Smooth muscle cell (in vitro differentiated cells): Measurements from ENCODE around the gene CACNB1. TPM values are rescaled to one million over a fixed set of nuclear protein-coding genes. Genes with fewer than 3 reads are reported as not detected.

ENCODE experiments used
- DNase-seq: peaks from one replicate; lab custom pipeline; 2025; ENCODE audit not compliant: unreplicated experiment; lab: John Stamatoyannopoulos, UW
- H2AFZ ChIP-seq: fragments of 200-600 bp; sonication (generic); 2 replicates; pipeline ENCODE4 v1.6.0; 2016; ENCODE audit warnings: antibody characterized with exemption, low read depth, mild to moderate bottlenecking
- H3F3A ChIP-seq: fragments of 200-600 bp; sonication (generic); 2 replicates; pipeline ENCODE4 v1.6.0; 2017; ENCODE audit warnings: antibody characterized with exemption, low read depth
- H3K27ac ChIP-seq: fragments of 200-600 bp; sonication (generic); 2 replicates; pipeline ENCODE4 v1.5.1; 2016; ENCODE audit warnings: low read depth, mild to moderate bottlenecking
- H3K27me3 ChIP-seq: fragments of 200-600 bp; sonication (generic); 2 replicates; pipeline ENCODE4 v1.6.1; 2016; ENCODE audit warnings: low read depth, mild to moderate bottlenecking
- H3K36me3 ChIP-seq: fragments of 200-600 bp; sonication (generic); 2 replicates; pipeline ENCODE4 v1.5.1; 2016; ENCODE audit warnings: low read depth
- H3K4me1 ChIP-seq: fragments of 200-600 bp; sonication (generic); 2 replicates; pipeline ENCODE4 v1.5.1; 2016; ENCODE audit warnings: low read depth
- H3K4me2 ChIP-seq: fragments of 200-600 bp; sonication (generic); 2 replicates; pipeline ENCODE4 v1.6.0; 2016; ENCODE audit warnings: mild to moderate bottlenecking
- H3K4me3 ChIP-seq: fragments of 200-600 bp; sonication (generic); 2 replicates; pipeline ENCODE4 v1.5.1; 2016; ENCODE audit warnings: mild to moderate bottlenecking
- H3K79me2 ChIP-seq: fragments of 200-600 bp; sonication (generic); 2 replicates; pipeline ENCODE4 v1.6.0; 2016; ENCODE audit warnings: low read depth, mild to moderate bottlenecking
- H3K9ac ChIP-seq: fragments of 200-600 bp; sonication (generic); 2 replicates; pipeline ENCODE4 v1.6.0; 2016; ENCODE audit warnings: low read depth
- H3K9me3 ChIP-seq: fragments of 200-600 bp; sonication (generic); replicated peaks from 2 replicates; pipeline ENCODE4 v1.5.1; 2016; ENCODE audit warnings: low read depth
- H4K20me1 ChIP-seq: fragments of 200-600 bp; sonication (generic); 2 replicates; pipeline ENCODE4 v1.6.0; 2016; ENCODE audit warnings: low read depth
- WGBS: methylation state at CpG from one replicate; pipeline ENCODE4 v1.1.7; 2016; ENCODE audit warnings: low lambda C conversion rate; 5-methylcytosine and 5-hydroxymethylcytosine counted together
- polyA plus RNA-seq: library from polyadenylated mRNA; unstranded; fragments of >200 nt; fragmentation: Nextera tagmentation; extraction: Ambion mirVana; gene quantifications from 2 replicates; pipeline ENCODE4 v1.2.1, GENCODE V29; 2016
- total RNA-seq: library from RNA; depleted of rRNA; stranded (reverse); fragments of >200 nt; gene quantifications from 2 replicates; pipeline ENCODE4 v1.2.3, GENCODE V29; 2014
- TF ChIP-seq, protein P1 (sequence below): fragments of 200-600 bp; sonication (generic); IDR thresholded peaks from 2 replicates; pipeline ENCODE4 v1.5.1; 2017; ENCODE audit warnings: borderline replicate concordance, mild to moderate bottlenecking, antibody characterized with exemption; ENCODE audit not compliant: insufficient read depth, poor library complexity, severe bottlenecking

CACNB1 gene
- total and polyA plus RNA-seq, 2 experiments from 2014 or later: 7.1 to 9.2 TPM

DNA sequence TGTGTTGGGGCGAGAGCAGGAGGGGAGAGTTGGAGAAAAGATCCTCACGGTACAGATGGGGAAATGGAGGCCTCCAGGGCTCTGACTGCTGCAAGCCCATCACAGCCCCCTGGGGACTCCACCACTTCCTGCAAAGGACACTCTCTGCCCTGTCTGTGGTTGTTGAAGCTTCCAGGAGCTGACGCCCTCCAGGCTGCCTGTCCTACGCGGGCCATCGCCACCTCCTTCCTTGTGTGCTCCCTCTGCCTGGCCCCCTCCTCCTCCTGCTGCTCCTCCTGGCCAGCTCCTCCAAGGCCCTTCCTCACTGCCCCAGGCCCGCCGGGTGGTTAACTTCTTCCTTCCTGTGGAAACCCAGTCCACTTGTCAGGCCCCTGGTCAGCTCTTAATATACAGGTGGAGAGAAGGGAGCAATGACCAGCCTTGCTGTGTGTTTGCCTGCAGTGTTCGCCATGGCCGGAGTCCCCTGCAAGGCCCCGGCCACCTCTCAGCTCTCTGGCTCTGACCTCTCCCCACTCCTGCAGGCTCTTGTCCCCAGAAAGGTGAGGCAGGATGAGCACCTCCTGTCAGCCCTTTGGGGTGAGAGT is 46.6 kb upstream of the CACNB1 start:
- H3K27me3 ChIP-seq: peaks cover 8% of the 10 kb centered on the region
- H3K4me2 ChIP-seq: no peak overlapping the region
- H2AFZ ChIP-seq: no peak overlapping the region
- H3K9ac ChIP-seq: no peak overlapping the region
- no peak for DNase-seq
- no peaks in the 10 kb centered on the region for H3K9me3 ChIP-seq
- no peaks in the 10 kb centered on the region for H3K79me2 ChIP-seq
- H3K27ac ChIP-seq: no peak overlapping the region
- H3F3A ChIP-seq: no peaks in the 10 kb centered on the region
- no peaks in the 10 kb centered on the region for H4K20me1 ChIP-seq
- H3K4me3 ChIP-seq: no peak overlapping the region
- WGBS: 75% methylated on average over 11 of the region's 11 CpGs
- no peaks in the 10 kb centered on the region for H3K4me1 ChIP-seq
- no peaks in the 10 kb centered on the region for H3K36me3 ChIP-seq
- TF ChIP-seq, protein P1, sequence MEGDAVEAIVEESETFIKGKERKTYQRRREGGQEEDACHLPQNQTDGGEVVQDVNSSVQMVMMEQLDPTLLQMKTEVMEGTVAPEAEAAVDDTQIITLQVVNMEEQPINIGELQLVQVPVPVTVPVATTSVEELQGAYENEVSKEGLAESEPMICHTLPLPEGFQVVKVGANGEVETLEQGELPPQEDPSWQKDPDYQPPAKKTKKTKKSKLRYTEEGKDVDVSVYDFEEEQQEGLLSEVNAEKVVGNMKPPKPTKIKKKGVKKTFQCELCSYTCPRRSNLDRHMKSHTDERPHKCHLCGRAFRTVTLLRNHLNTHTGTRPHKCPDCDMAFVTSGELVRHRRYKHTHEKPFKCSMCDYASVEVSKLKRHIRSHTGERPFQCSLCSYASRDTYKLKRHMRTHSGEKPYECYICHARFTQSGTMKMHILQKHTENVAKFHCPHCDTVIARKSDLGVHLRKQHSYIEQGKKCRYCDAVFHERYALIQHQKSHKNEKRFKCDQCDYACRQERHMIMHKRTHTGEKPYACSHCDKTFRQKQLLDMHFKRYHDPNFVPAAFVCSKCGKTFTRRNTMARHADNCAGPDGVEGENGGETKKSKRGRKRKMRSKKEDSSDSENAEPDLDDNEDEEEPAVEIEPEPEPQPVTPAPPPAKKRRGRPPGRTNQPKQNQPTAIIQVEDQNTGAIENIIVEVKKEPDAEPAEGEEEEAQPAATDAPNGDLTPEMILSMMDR: no peak

DNA sequence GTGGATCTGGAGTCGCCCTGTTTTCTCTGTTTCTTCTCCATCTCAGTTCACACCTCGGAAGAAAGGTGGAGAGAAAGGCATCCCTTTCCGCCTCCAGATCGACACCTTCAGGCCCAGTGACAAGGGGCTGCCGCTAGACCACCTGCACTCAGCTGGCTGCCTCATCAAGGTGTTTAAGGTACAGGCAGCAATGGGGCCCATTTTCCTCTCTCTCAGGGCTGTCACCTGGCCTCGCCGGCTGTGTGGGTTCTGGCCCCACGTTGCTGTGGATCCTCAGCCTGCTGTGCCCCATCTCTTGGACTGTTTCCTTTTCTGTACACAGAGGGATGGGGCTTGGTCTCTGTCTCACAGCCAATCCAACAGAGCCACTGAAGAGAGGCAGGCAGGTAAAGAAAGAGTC is 45.7 kb upstream of the CACNB1 start:
- Histone ChIP-seq H4K20me1 (no peaks in the 10 kb centered on the region), H3K36me3 (no peaks in the 10 kb centered on the region), H3K27ac (no peak overlapping the region), H3K4me1 (no peaks in the 10 kb centered on the region), H2AFZ (no peak overlapping the region), H3K9ac (no peak overlapping the region), H3K27me3 (peaks cover 8% of the 10 kb centered on the region), H3K4me2 (no peak overlapping the region), H3K9me3 (no peaks in the 10 kb centered on the region), H3K4me3 (no peak overlapping the region), H3F3A (no peaks in the 10 kb centered on the region), H3K79me2 (no peaks in the 10 kb centered on the region)
- TF ChIP-seq, protein P1: no peak
- 93% methylated on average over 8 of the region's 8 CpGs for WGBS
- DNase-seq: no peak

DNA sequence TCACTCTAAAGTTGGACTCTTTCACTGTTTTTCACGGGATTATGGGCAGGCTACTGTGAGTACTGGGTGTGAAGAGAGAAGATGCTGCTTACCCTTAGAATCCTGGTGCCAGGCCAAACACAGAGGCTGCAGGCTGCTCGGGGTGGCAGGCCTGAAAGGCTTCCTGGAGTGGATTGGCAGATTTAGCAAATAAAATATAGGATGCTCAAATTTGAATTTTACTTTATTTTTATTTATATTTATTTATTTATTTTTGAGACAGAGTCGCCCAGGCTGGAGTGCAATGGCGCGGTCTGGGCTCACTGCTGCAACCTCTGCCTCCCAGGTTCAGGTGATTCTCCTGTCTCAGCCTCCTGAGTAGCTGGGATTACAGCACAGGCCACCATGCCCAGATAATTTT is 43.2 kb upstream of the CACNB1 start:
- TF ChIP-seq, protein P1: no peak

DNA sequence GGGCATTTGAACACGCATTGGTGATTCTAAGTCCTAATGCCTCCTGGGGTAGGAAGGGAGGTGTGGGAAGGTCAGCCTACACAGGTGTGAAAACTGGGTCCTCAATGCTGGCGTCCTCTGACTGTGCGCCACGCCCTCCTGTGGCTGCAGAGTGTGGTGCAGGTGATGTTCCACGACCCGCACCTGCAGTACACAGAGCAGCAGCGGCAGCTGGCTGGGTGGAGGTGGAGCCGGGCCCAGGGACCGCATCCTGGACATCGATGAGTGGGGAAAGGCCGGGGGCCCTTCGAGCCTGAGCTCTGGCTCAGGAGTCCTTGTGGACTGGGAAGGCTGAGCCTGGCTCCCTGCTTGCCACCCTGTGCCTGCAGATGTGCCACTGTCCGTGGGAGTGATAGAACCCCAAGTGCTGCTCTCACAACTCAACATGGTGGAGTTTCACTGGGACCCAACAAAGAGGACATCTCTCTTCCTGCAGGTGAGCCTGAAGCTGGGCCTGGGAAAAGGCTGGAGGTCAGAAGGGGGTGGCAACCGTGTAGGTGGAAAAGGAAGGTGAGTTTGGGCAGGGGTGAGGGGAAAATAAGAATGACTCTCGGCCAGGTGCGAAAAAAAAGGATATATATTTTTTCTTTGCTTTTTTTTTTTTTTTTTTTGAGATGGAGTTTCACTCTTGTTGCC is 42.3 kb upstream of the CACNB1 start:
- no peaks in the 10 kb centered on the region for H4K20me1 ChIP-seq
- H2AFZ ChIP-seq: no peak overlapping the region
- 35% methylated on average over 16 of the region's 16 CpGs for WGBS
- DNase-seq: no peak
- H3K36me3 ChIP-seq: no peaks in the 10 kb centered on the region
- H3K4me1 ChIP-seq: no peaks in the 10 kb centered on the region
- no peak overlapping the region for H3K27ac ChIP-seq
- no peak overlapping the region for H3K9ac ChIP-seq
- H3K27me3 ChIP-seq: peaks cover 8% of the 10 kb centered on the region
- no peak overlapping the region for H3K4me2 ChIP-seq
- H3F3A ChIP-seq: no peaks in the 10 kb centered on the region
- no peaks in the 10 kb centered on the region for H3K79me2 ChIP-seq
- no peaks in the 10 kb centered on the region for H3K9me3 ChIP-seq
- H3K4me3 ChIP-seq: no peak overlapping the region
- TF ChIP-seq, protein P1: peak; percentile 48

More for the DNA sequence above, 43.2 kb upstream of the CACNB1 start:
- no peak overlapping the region for H3K9ac ChIP-seq
- H3K4me1 ChIP-seq: no peaks in the 10 kb centered on the region
- H2AFZ ChIP-seq: no peak overlapping the region
- H3K27me3 ChIP-seq: peaks cover 8% of the 10 kb centered on the region
- H3K9me3 ChIP-seq: no peaks in the 10 kb centered on the region
- H3K79me2 ChIP-seq: no peaks in the 10 kb centered on the region
- H4K20me1 ChIP-seq: no peaks in the 10 kb centered on the region
- no peak overlapping the region for H3K4me2 ChIP-seq
- H3K27ac ChIP-seq: no peak overlapping the region
- no peaks in the 10 kb centered on the region for H3F3A ChIP-seq
- no peak overlapping the region for H3K4me3 ChIP-seq
- 88% methylated on average over 5 of the region's 5 CpGs for WGBS
- DNase-seq: no peak
- no peaks in the 10 kb centered on the region for H3K36me3 ChIP-seq
